Left lung (tissue), 10 donors: Measurements from ENCODE around the gene LAMA3. TPM values are rescaled to one million over a fixed set of nuclear protein-coding genes. Genes with fewer than 3 reads are reported as not detected.
A peak's percentile ranks its signal among the peaks of the same experiment; 100 is the strongest.

Experiments used
- ATAC-seq: fragments of 200-7000 bp; cut with Tn5 transposase; one replicate; pipeline ENCODE4 v1.9.1; 2020; ENCODE audit warnings: moderate library complexity
- DNase-seq, 4 donors: peaks; one replicate each; pipeline ENCODE4 v3.0.0-alpha.2; 2013 to 2020
- H3K27ac ChIP-seq, 2 donors: fragments of 200-600 bp; sonication (generic) in 1 of 2; one replicate each; pipeline versions ENCODE4 v1.5.0 to v1.8.0; 2020 to 2021
- H3K27me3 ChIP-seq, 2 donors: fragments of 200-600 bp; sonication (generic) in 1 of 2; one replicate each; pipeline versions ENCODE4 v1.5.0 to v1.8.0; 2020 to 2021
- H3K36me3 ChIP-seq, 2 donors: fragments of 200-600 bp; sonication (generic) in 1 of 2; one replicate each; pipeline versions ENCODE4 v1.5.0 to v1.8.0; 2020 to 2021
- H3K4me1 ChIP-seq, 2 donors: fragments of 200-600 bp; one replicate each; pipeline ENCODE4 v1.8.0; 2021
- H3K4me3 ChIP-seq, 2 donors: fragments of 200-600 bp; sonication (generic) in 1 of 2; one replicate each; pipeline versions ENCODE4 v1.5.0 to v1.8.0; 2020 to 2021; ENCODE audit warnings: mild to moderate bottlenecking in 1 of 2
- H3K9me3 ChIP-seq, 2 donors: fragments of 200-600 bp; sonication (generic) in 1 of 2; one replicate each; pipeline versions ENCODE4 v1.5.0 to v1.8.0; 2020 to 2021
- CTCF ChIP-seq, 2 donors: fragments of 200-600 bp; sonication (generic) in 1 of 2; IDR thresholded peaks; one replicate each; pipeline versions ENCODE4 v1.5.0 to v1.8.0; 2021; ENCODE audit warnings: antibody characterized with exemption in 2 of 2
- intact Hi-C, 2 donors: fragments of 100-400 bp; cut with DNase I; formaldehyde crosslinking; loops; one replicate each; pipeline versions ENCODE4 v1.11.2 to v1.14.2; 2022
- polyA plus RNA-seq, 6 donors: library from polyadenylated mRNA; unstranded; fragments of 120-200 nt; gene quantifications; one replicate each; pipeline ENCODE4 v1.2.1, GENCODE V29; 2013; ENCODE audit not compliant: insufficient read length in 6 of 6
- total RNA-seq, 2 donors: library from RNA; stranded (reverse); fragmentation: NEBNext Ultra II Directional; extraction: Animal tissue kit (Norgen Biotek cat#: 25700); gene quantifications; one replicate each; pipeline ENCODE4 v1.2.1, GENCODE V29; 2021
- donor health status: DM: no; HTN: yes; CAD: no.
- donor health status: DM: no; HTN: no; CAD: no.

LAMA3 gene
- total and polyA plus RNA-seq, 8 donors, result 42.8 to 207 (median 140) TPM

GRCh38 chr18:23669804-23670405, 19.3 kb upstream of the LAMA3 start:
- H3K36me3 ChIP-seq, result no peaks in the 10 kb centered on the region
- no peak for TF ChIP-seq CTCF (IDR thresholded peaks at IDR 0.05)
- no peak for DNase-seq
- H3K9me3 ChIP-seq, result no peaks in the 10 kb centered on the region
- H3K27me3 ChIP-seq, result peaks cover 0 to 30% of the 10 kb centered on the region in 2 donors
- H3K27ac ChIP-seq, result no peak overlapping the region
- ATAC-seq, result peak; percentile 80
- intact Hi-C loops, result no loop called here
- no peak overlapping the region for H3K4me3 ChIP-seq
- H3K4me1 ChIP-seq, result peaks cover 0 to 4% of the 10 kb centered on the region in 2 donors

- Histone ChIP-seq H3K4me1 (peaks cover 0 to 4% of the 10 kb centered on the region in 2 donors), H3K27ac (no peak overlapping the region), H3K4me3 (no peak overlapping the region), H3K36me3 (no peaks in the 10 kb centered on the region), H3K9me3 (no peaks in the 10 kb centered on the region), H3K27me3 (peaks cover 0 to 16% of the 10 kb centered on the region in 2 donors)
- intact Hi-C loops, result no loop called here
- no peak for DNase-seq
- ATAC-seq, result no peak
- no peak for TF ChIP-seq CTCF (IDR thresholded peaks at IDR 0.05)
Observed at GRCh38 chr18:23671564-23671963, 17.7 kb upstream of the LAMA3 start.

GRCh38 chr18:23673725-23674124, 15.5 kb upstream of the LAMA3 start:
- ATAC-seq (no peak), DNase-seq (no peak)
- intact Hi-C loops, result no loop called here
- Histone ChIP-seq H3K4me1 (peaks cover 0 to 2% of the 10 kb centered on the region in 2 donors), H3K9me3 (no peaks in the 10 kb centered on the region), H3K27ac (no peak overlapping the region), H3K36me3 (no peaks in the 10 kb centered on the region), H3K27me3 (peaks cover 0 to 4% of the 10 kb centered on the region in 2 donors), H3K4me3 (no peak overlapping the region)
- TF ChIP-seq CTCF (IDR thresholded peaks at IDR 0.05), result no peak

- Histone ChIP-seq H3K4me1 (no peaks in the 10 kb centered on the region), H3K9me3 (no peaks in the 10 kb centered on the region), H3K27ac (no peak overlapping the region), H3K36me3 (no peaks in the 10 kb centered on the region), H3K4me3 (no peak overlapping the region), H3K27me3 (peaks cover 0 to 14% of the 10 kb centered on the region in 2 donors)
- no peak for TF ChIP-seq CTCF (IDR thresholded peaks at IDR 0.05)
- ATAC-seq (no peak), DNase-seq (no peak)
- intact Hi-C loops, result no loop called here
Observed at GRCh38 chr18:23675236-23675635, 14.0 kb upstream of the LAMA3 start.

GRCh38 chr18:23675896-23676295, 13.4 kb upstream of the LAMA3 start:
- Histone ChIP-seq H3K27me3 (peaks cover 0 to 21% of the 10 kb centered on the region in 2 donors), H3K4me3 (no peak overlapping the region), H3K9me3 (no peaks in the 10 kb centered on the region), H3K27ac (no peak overlapping the region), H3K4me1 (no peaks in the 10 kb centered on the region), H3K36me3 (no peaks in the 10 kb centered on the region)
- TF ChIP-seq CTCF (IDR thresholded peaks at IDR 0.05), result no peak
- DNase-seq (no peak), ATAC-seq (no peak)
- intact Hi-C loops, result no loop called here
